ENCODE data around the gene BLMH. TPM values are rescaled to one million over a fixed set of nuclear protein-coding genes. Genes with fewer than 3 reads are reported as not detected.

Gene BLMH
- total and polyA plus RNA-seq, 4 donors: 4.2 to 17.5 (median 12.9) TPM

DNA sequence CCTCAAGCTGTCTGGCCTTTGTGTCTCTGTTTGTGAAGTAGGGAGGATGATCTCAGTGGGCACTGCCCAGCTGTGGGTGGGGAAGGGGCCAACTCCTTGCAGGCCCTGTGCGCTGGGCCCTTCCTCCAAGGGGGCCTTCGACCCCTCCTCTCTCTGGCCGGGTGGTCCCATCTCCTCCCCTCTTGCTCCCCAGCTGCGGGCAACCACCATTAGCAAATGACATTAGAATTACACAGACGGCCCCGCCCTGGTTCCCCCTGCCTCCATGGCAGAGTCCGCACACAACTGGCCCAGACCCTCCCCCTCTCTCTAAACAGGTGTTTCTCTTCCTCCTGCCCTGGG, 53.8 kb downstream of the BLMH start (continued):
- TF ChIP-seq, protein P1, sequence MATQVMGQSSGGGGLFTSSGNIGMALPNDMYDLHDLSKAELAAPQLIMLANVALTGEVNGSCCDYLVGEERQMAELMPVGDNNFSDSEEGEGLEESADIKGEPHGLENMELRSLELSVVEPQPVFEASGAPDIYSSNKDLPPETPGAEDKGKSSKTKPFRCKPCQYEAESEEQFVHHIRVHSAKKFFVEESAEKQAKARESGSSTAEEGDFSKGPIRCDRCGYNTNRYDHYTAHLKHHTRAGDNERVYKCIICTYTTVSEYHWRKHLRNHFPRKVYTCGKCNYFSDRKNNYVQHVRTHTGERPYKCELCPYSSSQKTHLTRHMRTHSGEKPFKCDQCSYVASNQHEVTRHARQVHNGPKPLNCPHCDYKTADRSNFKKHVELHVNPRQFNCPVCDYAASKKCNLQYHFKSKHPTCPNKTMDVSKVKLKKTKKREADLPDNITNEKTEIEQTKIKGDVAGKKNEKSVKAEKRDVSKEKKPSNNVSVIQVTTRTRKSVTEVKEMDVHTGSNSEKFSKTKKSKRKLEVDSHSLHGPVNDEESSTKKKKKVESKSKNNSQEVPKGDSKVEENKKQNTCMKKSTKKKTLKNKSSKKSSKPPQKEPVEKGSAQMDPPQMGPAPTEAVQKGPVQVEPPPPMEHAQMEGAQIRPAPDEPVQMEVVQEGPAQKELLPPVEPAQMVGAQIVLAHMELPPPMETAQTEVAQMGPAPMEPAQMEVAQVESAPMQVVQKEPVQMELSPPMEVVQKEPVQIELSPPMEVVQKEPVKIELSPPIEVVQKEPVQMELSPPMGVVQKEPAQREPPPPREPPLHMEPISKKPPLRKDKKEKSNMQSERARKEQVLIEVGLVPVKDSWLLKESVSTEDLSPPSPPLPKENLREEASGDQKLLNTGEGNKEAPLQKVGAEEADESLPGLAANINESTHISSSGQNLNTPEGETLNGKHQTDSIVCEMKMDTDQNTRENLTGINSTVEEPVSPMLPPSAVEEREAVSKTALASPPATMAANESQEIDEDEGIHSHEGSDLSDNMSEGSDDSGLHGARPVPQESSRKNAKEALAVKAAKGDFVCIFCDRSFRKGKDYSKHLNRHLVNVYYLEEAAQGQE (IDR thresholded peaks at IDR 0.05): no peak
- no peak for TF ChIP-seq SP1 (IDR thresholded peaks at IDR 0.05)
- no peak for TF ChIP-seq HNF4A (conservative IDR thresholded peaks at IDR 0.05)
- no peak for TF ChIP-seq RAD21 (IDR thresholded peaks at IDR 0.05)
- TF ChIP-seq, protein P2, sequence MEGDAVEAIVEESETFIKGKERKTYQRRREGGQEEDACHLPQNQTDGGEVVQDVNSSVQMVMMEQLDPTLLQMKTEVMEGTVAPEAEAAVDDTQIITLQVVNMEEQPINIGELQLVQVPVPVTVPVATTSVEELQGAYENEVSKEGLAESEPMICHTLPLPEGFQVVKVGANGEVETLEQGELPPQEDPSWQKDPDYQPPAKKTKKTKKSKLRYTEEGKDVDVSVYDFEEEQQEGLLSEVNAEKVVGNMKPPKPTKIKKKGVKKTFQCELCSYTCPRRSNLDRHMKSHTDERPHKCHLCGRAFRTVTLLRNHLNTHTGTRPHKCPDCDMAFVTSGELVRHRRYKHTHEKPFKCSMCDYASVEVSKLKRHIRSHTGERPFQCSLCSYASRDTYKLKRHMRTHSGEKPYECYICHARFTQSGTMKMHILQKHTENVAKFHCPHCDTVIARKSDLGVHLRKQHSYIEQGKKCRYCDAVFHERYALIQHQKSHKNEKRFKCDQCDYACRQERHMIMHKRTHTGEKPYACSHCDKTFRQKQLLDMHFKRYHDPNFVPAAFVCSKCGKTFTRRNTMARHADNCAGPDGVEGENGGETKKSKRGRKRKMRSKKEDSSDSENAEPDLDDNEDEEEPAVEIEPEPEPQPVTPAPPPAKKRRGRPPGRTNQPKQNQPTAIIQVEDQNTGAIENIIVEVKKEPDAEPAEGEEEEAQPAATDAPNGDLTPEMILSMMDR (IDR thresholded peaks at IDR 0.05; ENCODE audit: low read depth, low read length, missing input control): no peak
- no peak for TF ChIP-seq RXRA (IDR thresholded peaks at IDR 0.05)
- TF ChIP-seq, protein P3, sequence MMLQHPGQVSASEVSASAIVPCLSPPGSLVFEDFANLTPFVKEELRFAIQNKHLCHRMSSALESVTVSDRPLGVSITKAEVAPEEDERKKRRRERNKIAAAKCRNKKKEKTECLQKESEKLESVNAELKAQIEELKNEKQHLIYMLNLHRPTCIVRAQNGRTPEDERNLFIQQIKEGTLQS (IDR thresholded peaks at IDR 0.05): no peak
- no peak for TF ChIP-seq FOXA1 (IDR thresholded peaks at IDR 0.05)
- TF ChIP-seq JUND (IDR thresholded peaks at IDR 0.05): no peak

DNA sequence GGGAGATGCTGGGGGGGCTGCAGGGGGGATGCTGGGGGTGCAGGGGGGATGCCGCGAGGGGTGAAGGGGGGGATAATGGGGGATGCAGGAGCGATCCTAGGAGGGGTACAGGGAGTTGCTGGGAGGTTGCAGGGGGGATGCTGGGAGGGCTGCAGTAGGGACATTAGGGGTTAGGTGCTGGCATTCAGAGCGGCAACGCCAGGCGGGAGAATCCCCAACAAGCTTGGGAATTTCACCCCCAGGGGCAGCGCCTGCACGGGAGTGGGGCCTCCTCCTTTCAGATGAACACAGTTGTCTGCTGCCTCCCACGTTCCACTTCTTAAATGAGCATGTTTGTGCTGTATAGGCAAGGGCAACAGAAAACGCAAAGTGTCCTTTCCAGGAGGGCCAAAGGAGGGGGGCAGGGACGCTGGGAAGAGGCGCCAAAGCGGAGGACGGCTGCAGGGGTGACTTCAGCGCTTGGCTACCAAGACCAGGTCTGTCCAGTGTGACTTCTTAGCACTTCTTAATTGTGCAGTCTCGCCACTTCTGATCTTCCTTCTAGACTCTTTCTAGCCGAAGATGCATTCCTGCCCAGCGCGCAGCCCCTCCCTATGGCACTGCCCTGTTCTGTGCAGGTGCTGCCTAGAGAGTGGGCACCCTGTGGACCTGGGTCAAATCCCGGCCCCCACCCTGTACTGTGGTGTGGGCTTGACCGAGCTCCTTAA, 54.3 kb downstream of the BLMH start:
- no peaks in the 10 kb centered on the region for H3K36me3 ChIP-seq (ENCODE audit: control insufficient read depth in 4 of 4, insufficient read depth in 3 of 4, low read depth in 1 of 4, low read length in 3 of 4)
- H3K9me3 ChIP-seq (ENCODE audit: control insufficient read depth in 4 of 4, low read length in 3 of 4): no peaks in the 10 kb centered on the region
- peaks cover 11 to 17% (median 16%) of the 10 kb centered on the region in 4 donors for H3K4me1 ChIP-seq (ENCODE audit: control insufficient read depth in 4 of 4, insufficient read depth in 4 of 4, low read length in 3 of 4)
- H3K4me3 ChIP-seq (ENCODE audit: low read depth in 1 of 3, low read length in 3 of 3): no peak overlapping the region
- H3K9ac ChIP-seq (ENCODE audit: low read depth in 1 of 2, low read length in 2 of 2): no peak overlapping the region
- H3K27me3 ChIP-seq (ENCODE audit: control insufficient read depth in 4 of 4, insufficient read depth in 4 of 4, low read length in 3 of 4): no peaks in the 10 kb centered on the region
- TF ChIP-seq HNF4G (IDR thresholded peaks at IDR 0.05) (no peak), EGR1 (IDR thresholded peaks at IDR 0.05; ENCODE audit: low read depth in 2 of 2) (no peak), NR2F2 (IDR thresholded peaks at IDR 0.05) (no peak), SP1 (IDR thresholded peaks at IDR 0.05) (no peak), HNF4A (conservative IDR thresholded peaks at IDR 0.05) (no peak), RAD21 (IDR thresholded peaks at IDR 0.05) (no peak), FOXA1 (IDR thresholded peaks at IDR 0.05) (no peak), YY1 (IDR thresholded peaks at IDR 0.05) (no peak)
- TF ChIP-seq, protein P4, sequence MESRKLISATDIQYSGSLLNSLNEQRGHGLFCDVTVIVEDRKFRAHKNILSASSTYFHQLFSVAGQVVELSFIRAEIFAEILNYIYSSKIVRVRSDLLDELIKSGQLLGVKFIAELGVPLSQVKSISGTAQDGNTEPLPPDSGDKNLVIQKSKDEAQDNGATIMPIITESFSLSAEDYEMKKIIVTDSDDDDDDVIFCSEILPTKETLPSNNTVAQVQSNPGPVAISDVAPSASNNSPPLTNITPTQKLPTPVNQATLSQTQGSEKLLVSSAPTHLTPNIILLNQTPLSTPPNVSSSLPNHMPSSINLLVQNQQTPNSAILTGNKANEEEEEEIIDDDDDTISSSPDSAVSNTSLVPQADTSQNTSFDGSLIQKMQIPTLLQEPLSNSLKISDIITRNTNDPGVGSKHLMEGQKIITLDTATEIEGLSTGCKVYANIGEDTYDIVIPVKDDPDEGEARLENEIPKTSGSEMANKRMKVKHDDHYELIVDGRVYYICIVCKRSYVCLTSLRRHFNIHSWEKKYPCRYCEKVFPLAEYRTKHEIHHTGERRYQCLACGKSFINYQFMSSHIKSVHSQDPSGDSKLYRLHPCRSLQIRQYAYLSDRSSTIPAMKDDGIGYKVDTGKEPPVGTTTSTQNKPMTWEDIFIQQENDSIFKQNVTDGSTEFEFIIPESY (IDR thresholded peaks at IDR 0.05): no peak
- TF ChIP-seq, protein P1 (IDR thresholded peaks at IDR 0.05): no peak
- TF ChIP-seq, protein P2 (IDR thresholded peaks at IDR 0.05; ENCODE audit: low read depth, low read length, missing input control): no peak
- H3K27ac ChIP-seq (ENCODE audit: low read depth in 1 of 2, low read length in 2 of 2): no peak overlapping the region
- DNase-seq (ENCODE audit: low spot score): no peak
- 39% methylated on average over 21 of the region's 21 CpGs for WGBS
